ENCODE data around the gene MRPL3.

- TF ChIP-seq CTCF (IDR thresholded peaks at IDR 0.05) (no peak), POLR2AphosphoS5 (IDR thresholded peaks at IDR 0.05) (no peak), POLR2A (IDR thresholded peaks at IDR 0.05) (no peak)
Measured at GRCh38 chr3:131532645-131533044, 29.9 kb upstream of the MRPL3 start.
